Measurements from ENCODE around the gene JPH4.

Gene JPH4

GRCh38 chr14:23580152-23580926, 1.7 kb upstream of the JPH4 start:
- Histone ChIP-seq H4K20me1 (no peaks in the 10 kb centered on the region), H3K9ac (no peak overlapping the region), H3K4me3 (no peak overlapping the region), H3K36me3 (no peaks in the 10 kb centered on the region), H3K27ac (no peak overlapping the region), H3K4me1 (0 out of 2 replicates have a peak, but pooled peaks cover 4% of the 10 kb centered on the region), H3K4me2 (no peak overlapping the region), H3K27me3 (peaks cover 33% of the 10 kb centered on the region), H3K9me3 (peaks cover 4% of the 10 kb centered on the region; the same call in 1 of the 2 replicates)
- TF ChIP-seq Cebpa-rat (IDR thresholded peaks at IDR 0.05): no peak

- Histone ChIP-seq H3K36me3 (no peaks in the 10 kb centered on the region), H3K4me3 (no peak overlapping the region), H3K27me3 (peaks cover 33% of the 10 kb centered on the region), H4K20me1 (no peaks in the 10 kb centered on the region), H3K27ac (no peak overlapping the region), H3K9ac (no peak overlapping the region), H3K4me1 (0 out of 2 replicates have a peak, but pooled peaks cover 4% of the 10 kb centered on the region), H3K9me3 (peaks cover 4% of the 10 kb centered on the region; the same call in 1 of the 2 replicates), H3K4me2 (no peak overlapping the region)
- TF ChIP-seq Cebpa-rat (IDR thresholded peaks at IDR 0.05): no peak
Observed at GRCh38 chr14:23579739-23580138, 1.1 kb upstream of the JPH4 start.

GRCh38 chr14:23579311-23579630, 681 bp upstream of the JPH4 start:
- peaks cover 33% of the 10 kb centered on the region for H3K27me3 ChIP-seq
- peak overlapping the region; percentile 40 for H3K4me2 ChIP-seq
- no peak overlapping the region for H3K27ac ChIP-seq
- no peak overlapping the region for H3K4me3 ChIP-seq
- H3K9me3 ChIP-seq: peaks cover 4% of the 10 kb centered on the region; the same call in 1 of the 2 replicates
- H3K36me3 ChIP-seq: no peaks in the 10 kb centered on the region
- no peaks in the 10 kb centered on the region for H4K20me1 ChIP-seq
- no peak for TF ChIP-seq Cebpa-rat (IDR thresholded peaks at IDR 0.05)
- H3K9ac ChIP-seq: no peak overlapping the region
- H3K4me1 ChIP-seq: 0 out of 2 replicates have a peak, but pooled peaks cover 4% of the 10 kb centered on the region

- Histone ChIP-seq H3K9ac (no peak overlapping the region), H3K27me3 (peaks cover 33% of the 10 kb centered on the region), H3K4me3 (no peak overlapping the region), H3K4me1 (peaks cover 11% of the 10 kb centered on the region), H3K27ac (no peak overlapping the region), H3K4me2 (no peak overlapping the region), H4K20me1 (no peaks in the 10 kb centered on the region), H3K36me3 (no peaks in the 10 kb centered on the region), H3K9me3 (peaks cover 4% of the 10 kb centered on the region; the same call in 1 of the 2 replicates)
- TF ChIP-seq Cebpa-rat (IDR thresholded peaks at IDR 0.05): no peak
Observed at GRCh38 chr14:23577710-23578392, 739 bp downstream of the JPH4 start.

DNA sequence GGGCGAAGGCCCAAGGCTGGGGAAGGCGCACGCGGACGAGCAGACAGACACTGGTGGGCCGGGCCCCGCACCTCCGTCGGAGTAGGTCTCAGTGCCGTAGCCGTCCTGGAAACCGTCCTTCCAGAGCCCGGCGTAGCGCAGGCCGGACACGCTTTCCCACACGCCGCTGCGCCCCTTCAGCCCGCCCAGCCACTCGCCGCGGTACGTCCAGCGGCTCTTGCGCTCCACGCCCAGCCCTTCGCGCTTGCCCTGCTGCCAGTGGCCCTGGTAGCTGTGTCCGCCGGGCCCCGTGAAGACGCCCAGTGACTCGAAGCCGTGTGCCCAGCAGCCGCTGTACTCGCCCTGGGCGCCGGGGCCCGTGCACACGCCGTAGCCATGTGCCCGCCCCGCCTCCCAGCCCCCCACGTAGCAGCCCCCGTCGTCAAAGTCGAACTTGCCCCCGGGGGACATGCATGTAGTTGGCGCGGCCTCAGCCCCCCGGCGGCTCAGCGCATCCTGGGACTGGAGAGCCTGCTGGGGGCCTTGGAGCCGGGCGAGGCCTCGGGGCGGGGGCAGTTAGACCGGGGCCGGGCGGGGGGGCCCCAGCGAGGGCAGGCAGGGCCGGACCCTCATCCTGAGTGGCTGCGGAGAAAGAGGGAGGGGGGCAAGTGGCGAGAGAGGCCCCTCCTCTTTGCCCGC, 1.4 kb downstream of the JPH4 start:
- H3K4me1 ChIP-seq: peaks cover 18% of the 10 kb centered on the region
- no peak overlapping the region for H3K27ac ChIP-seq
- H3K36me3 ChIP-seq: no peaks in the 10 kb centered on the region
- no peak overlapping the region for H3K4me3 ChIP-seq
- H3K27me3 ChIP-seq: peaks cover 33% of the 10 kb centered on the region
- H3K4me2 ChIP-seq: no peak overlapping the region
- H3K9me3 ChIP-seq: peaks cover 4% of the 10 kb centered on the region; the same call in 1 of the 2 replicates
- TF ChIP-seq Cebpa-rat (IDR thresholded peaks at IDR 0.05): no peak
- no peak overlapping the region for H3K9ac ChIP-seq
- H4K20me1 ChIP-seq: no peaks in the 10 kb centered on the region

GRCh38 chr14:23573384-23574015, 5.1 kb downstream of the JPH4 start:
- peaks cover 26% of the 10 kb centered on the region for H3K27me3 ChIP-seq

DNA sequence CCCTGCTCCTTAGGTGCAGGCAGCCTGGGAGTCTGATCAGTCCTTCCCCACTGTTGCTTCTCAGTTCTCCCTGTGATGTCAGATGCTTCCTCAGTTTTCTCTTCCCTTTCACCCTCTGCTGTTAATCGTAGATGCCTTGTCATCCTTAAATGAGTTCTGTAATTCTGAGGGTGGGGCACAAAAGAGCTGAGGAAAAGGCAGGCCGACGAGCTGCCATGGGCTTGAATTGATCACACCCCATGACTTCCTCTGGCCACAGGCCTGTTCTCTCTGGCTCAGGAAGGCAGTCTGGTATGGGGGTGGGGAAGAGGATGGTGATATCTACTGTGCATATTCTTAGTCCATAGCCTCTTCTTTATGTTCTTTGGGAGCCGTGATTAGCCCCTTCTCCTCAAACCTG, 5.8 kb downstream of the JPH4 start:
- Histone ChIP-seq H3K4me3 (no peak overlapping the region), H3K27ac (peak overlapping the region; percentile 50; the same call in 1 of the 2 replicates), H3K36me3 (no peaks in the 10 kb centered on the region), H3K9me3 (peaks cover 4% of the 10 kb centered on the region; the same call in 1 of the 2 replicates), H3K27me3 (peaks cover 19% of the 10 kb centered on the region), H3K4me2 (peak overlapping the region; percentile 74), H4K20me1 (no peaks in the 10 kb centered on the region), H3K9ac (peak overlapping the region; percentile 25), H3K4me1 (peaks cover 53% of the 10 kb centered on the region)
- no peak for TF ChIP-seq Cebpa-rat (IDR thresholded peaks at IDR 0.05)

More at GRCh38 chr14:23573384-23574015, 5.1 kb downstream of the JPH4 start:
- H3K9me3 ChIP-seq: peaks cover 4% of the 10 kb centered on the region; the same call in 1 of the 2 replicates
- H3K4me3 ChIP-seq: no peak overlapping the region
- H3K4me2 ChIP-seq: peak overlapping the region; percentile 74
- H4K20me1 ChIP-seq: no peaks in the 10 kb centered on the region
- no peaks in the 10 kb centered on the region for H3K36me3 ChIP-seq
- H3K4me1 ChIP-seq: peaks cover 46% of the 10 kb centered on the region
- no peak overlapping the region for H3K9ac ChIP-seq
- no peak overlapping the region for H3K27ac ChIP-seq
- TF ChIP-seq Cebpa-rat (IDR thresholded peaks at IDR 0.05): no peak

GRCh38 chr14:23572524-23572828, 6.1 kb downstream of the JPH4 start:
- no peak overlapping the region for H3K4me3 ChIP-seq
- H3K4me1 ChIP-seq: peaks cover 55% of the 10 kb centered on the region
- H3K9ac ChIP-seq: peak overlapping the region; percentile 25
- H4K20me1 ChIP-seq: no peaks in the 10 kb centered on the region
- peaks cover 16% of the 10 kb centered on the region for H3K27me3 ChIP-seq
- no peak for TF ChIP-seq Cebpa-rat (IDR thresholded peaks at IDR 0.05)
- peaks cover 4% of the 10 kb centered on the region; the same call in 1 of the 2 replicates for H3K9me3 ChIP-seq
- H3K27ac ChIP-seq: peak overlapping the region; percentile 50; the same call in 1 of the 2 replicates
- no peaks in the 10 kb centered on the region for H3K36me3 ChIP-seq
- H3K4me2 ChIP-seq: peak overlapping the region; percentile 74

- Histone ChIP-seq H3K9me3 (peaks cover 2% of the 10 kb centered on the region; the same call in 1 of the 2 replicates), H3K4me2 (peak overlapping the region; percentile 74), H3K9ac (peak overlapping the region; percentile 44), H3K27me3 (peaks cover 10% of the 10 kb centered on the region), H3K36me3 (no peaks in the 10 kb centered on the region), H3K4me3 (no peak overlapping the region), H3K27ac (peak overlapping the region; percentile 57), H4K20me1 (peaks cover 2% of the 10 kb centered on the region; the same call in 1 of the 2 replicates), H3K4me1 (peaks cover 56% of the 10 kb centered on the region)
- TF ChIP-seq Cebpa-rat (IDR thresholded peaks at IDR 0.05): no peak
Observed at GRCh38 chr14:23571701-23572523, 6.7 kb downstream of the JPH4 start.
